Gastroesophageal sphincter (tissue), 3 donors: Measurements from ENCODE around the gene RNF145.

ENCODE experiments used
- CTCF ChIP-seq, 4 experiments: fragments of 200-600 bp in 2 of 4; fragments of 450-650 bp in 2 of 4; sonication (generic) in 1 of 4; IDR thresholded peaks; one replicate each; pipeline ENCODE4 v1.5.1; 2017 to 2019; ENCODE audit warnings: antibody characterized with exemption in 4 of 4, mild to moderate bottlenecking in 2 of 4, moderate library complexity in 2 of 4
- POLR2A ChIP-seq, 2 donors: fragments of 450-650 bp; IDR thresholded peaks; one replicate each; pipeline ENCODE4 v1.6.1; 2017; ENCODE audit warnings: antibody characterized with exemption in 2 of 2, mild to moderate bottlenecking in 2 of 2, moderate library complexity in 1 of 2
- POLR2AphosphoS5 ChIP-seq: sonication (generic); formaldehyde crosslinking; IDR thresholded peaks from one replicate; pipeline ENCODE4 v1.6.1; 2017; ENCODE audit warnings: antibody characterized with exemption

DNA sequence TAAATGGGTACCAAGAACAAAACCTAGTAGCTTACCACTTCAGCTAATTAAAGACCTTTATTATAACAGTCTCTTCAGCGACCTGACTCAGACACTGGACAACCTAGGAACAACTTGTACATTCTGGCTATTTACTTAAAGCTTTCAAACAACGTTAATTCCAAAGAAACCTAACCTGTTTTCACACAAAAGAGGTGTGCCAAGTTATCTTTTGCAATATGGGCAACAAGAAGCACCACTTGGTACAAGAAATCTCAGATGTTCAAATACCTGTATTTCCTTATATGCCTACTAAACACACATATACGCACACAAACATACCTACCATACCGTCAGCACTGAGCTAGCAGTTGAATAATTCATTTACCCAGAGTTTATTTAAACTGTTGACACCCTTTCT lies 23.0 kb downstream of the RNF145 start:
- TF ChIP-seq POLR2A (IDR thresholded peaks at IDR 0.05) (no peak), POLR2AphosphoS5 (no peak), CTCF (IDR thresholded peaks at IDR 0.05) (no peak)
